Ovary (tissue), 3 donors: Measurements from ENCODE around the gene HRAS.

ENCODE experiments used
- EP300 ChIP-seq: sonication (generic); formaldehyde crosslinking; IDR thresholded peaks from one replicate; pipeline ENCODE4 v1.6.1; 2017; ENCODE audit warnings: antibody characterized with exemption
- POLR2A ChIP-seq: fragments of 450-650 bp; IDR thresholded peaks from one replicate; pipeline ENCODE4 v1.6.1; 2017; ENCODE audit warnings: antibody characterized with exemption, mild to moderate bottlenecking, moderate library complexity
- TF ChIP-seq, protein P1 (sequence below), 3 donors: fragments of 450-650 bp in 2 of 3; fragments of 200-600 bp in 1 of 3; IDR thresholded peaks; one replicate each; pipeline versions ENCODE4 v1.5.1 to v1.8.0; 2016 to 2022; ENCODE audit warnings: antibody characterized with exemption in 3 of 3, mild to moderate bottlenecking in 1 of 3
- donor health status: DM: no; HTN: no; CAD: no.

DNA sequence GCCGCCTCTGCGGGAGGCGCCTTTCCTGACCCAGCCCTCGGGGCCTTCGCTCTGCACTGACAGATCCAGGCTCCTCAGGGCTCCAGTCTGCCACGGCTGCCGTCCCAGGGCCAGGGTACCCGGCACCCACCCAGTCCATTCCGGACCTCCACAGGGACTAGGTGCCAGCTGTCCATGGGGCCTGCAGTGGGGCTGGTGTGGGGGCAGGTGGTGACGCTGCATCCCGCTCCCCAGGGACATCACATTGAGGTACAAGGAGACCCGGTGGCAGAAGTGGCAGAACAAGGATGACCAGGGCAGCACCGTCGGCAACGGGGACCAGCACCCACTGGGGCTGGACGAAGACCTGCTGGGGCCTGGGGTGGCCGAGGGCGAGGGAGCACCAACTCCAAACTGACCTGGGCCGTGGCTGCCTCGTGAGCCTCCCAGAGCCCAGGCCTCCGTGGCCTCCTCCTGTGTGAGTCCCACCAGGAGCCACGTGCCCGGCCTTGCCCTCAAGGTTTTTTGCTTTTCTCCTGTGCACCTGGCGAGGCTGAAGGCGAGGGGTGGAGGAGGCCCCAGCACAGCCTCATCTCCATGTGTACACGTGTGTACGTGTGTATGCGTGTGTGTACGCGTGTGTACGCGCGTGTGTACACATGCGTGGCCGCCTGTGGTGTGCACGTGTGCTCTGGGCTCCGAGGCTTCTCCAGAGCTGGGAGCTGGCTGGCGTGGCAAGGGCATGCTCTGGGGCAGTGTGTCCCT lies 45.0 kb downstream of the HRAS start:
- TF ChIP-seq, protein P1, sequence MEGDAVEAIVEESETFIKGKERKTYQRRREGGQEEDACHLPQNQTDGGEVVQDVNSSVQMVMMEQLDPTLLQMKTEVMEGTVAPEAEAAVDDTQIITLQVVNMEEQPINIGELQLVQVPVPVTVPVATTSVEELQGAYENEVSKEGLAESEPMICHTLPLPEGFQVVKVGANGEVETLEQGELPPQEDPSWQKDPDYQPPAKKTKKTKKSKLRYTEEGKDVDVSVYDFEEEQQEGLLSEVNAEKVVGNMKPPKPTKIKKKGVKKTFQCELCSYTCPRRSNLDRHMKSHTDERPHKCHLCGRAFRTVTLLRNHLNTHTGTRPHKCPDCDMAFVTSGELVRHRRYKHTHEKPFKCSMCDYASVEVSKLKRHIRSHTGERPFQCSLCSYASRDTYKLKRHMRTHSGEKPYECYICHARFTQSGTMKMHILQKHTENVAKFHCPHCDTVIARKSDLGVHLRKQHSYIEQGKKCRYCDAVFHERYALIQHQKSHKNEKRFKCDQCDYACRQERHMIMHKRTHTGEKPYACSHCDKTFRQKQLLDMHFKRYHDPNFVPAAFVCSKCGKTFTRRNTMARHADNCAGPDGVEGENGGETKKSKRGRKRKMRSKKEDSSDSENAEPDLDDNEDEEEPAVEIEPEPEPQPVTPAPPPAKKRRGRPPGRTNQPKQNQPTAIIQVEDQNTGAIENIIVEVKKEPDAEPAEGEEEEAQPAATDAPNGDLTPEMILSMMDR (IDR thresholded peaks at IDR 0.05): no peak
- TF ChIP-seq EP300 (no peak), POLR2A (no peak)
